K562 (cell line): ENCODE measurements around the gene TACR1.

Source experiments
- CTCF ChIP-seq, 3 experiments: IDR thresholded peaks in 2 of 3; conservative IDR thresholded peaks in 1 of 3; 2 replicates each; pipeline ENCODE4 v1.5.1; 2011 to 2012; ENCODE audit warnings: low read length in 3 of 3, mild to moderate bottlenecking in 3 of 3, control low read depth in 2 of 3, improper control_type of control experiment in 1 of 3, inconsistent platforms in 1 of 3, low read depth in 1 of 3, mixed read lengths in 1 of 3, moderate library complexity in 1 of 3; ENCODE audit not compliant: insufficient read depth in 2 of 3
- E2F8 ChIP-seq: fragments of 450-650 bp; IDR thresholded peaks from 2 replicates; pipeline ENCODE4 v1.7.1; 2018; ENCODE audit warnings: mild to moderate bottlenecking, low read depth; ENCODE audit not compliant: partially characterized antibody
- GMEB1 ChIP-seq: fragments of 250-450 bp; sonication (Bioruptor Pico); IDR thresholded peaks from 2 replicates; pipeline ENCODE4 v1.4.0; 2020; ENCODE audit warnings: mild to moderate bottlenecking
- GTF2F1 ChIP-seq: IDR thresholded peaks from 2 replicates; pipeline ENCODE4 v1.6.1; 2011; ENCODE audit warnings: low read depth, low read length, improper control_type of control experiment
- MLLT1 ChIP-seq, 2 experiments: fragments of 450-650 bp; IDR thresholded peaks; 2 replicates each; pipeline ENCODE4 v1.6.1; 2016
- MTA3 ChIP-seq: fragments of 450-650 bp; formaldehyde crosslinking; IDR thresholded peaks from 2 replicates; pipeline ENCODE4 v1.6.1; 2017; ENCODE audit warnings: mild to moderate bottlenecking, borderline replicate concordance
- OTX1 ChIP-seq: fragments of 450-650 bp; formaldehyde crosslinking; IDR thresholded peaks from 2 replicates; pipeline ENCODE4 v1.4.0; 2022; ENCODE audit warnings: mild to moderate bottlenecking
- PREB ChIP-seq: sonication (generic); formaldehyde crosslinking; IDR thresholded peaks from 2 replicates; pipeline ENCODE4 v1.8.1; 2023; ENCODE audit warnings: mild to moderate bottlenecking, missing genetic modification reagents
- TOE1 ChIP-seq, 2 experiments: fragments of 450-650 bp in 1 of 2; sonication (generic) in 1 of 2; formaldehyde crosslinking in 1 of 2; IDR thresholded peaks; 2 replicates each; pipeline versions ENCODE4 v1.7.1 to v1.8.0; 2016 to 2022; ENCODE audit warnings: borderline replicate concordance in 2 of 2, mild to moderate bottlenecking in 2 of 2, antibody characterized with exemption in 1 of 2, inconsistent platforms in 1 of 2, low read depth in 1 of 2, missing genetic modification reagents in 1 of 2, moderate library complexity in 1 of 2
- ZNF263 ChIP-seq: sonication (generic); formaldehyde crosslinking; IDR thresholded peaks from 2 replicates; pipeline ENCODE4 v1.8.0; 2022; ENCODE audit warnings: mild to moderate bottlenecking, missing genetic modification reagents, borderline replicate concordance

GRCh38 chr2:75097831-75098230, 101.5 kb downstream of the TACR1 start:
- TF ChIP-seq CTCF (IDR thresholded peaks at IDR 0.05 in 2 of 3, conservative IDR thresholded peaks at IDR 0.05 in 1 of 3; ENCODE audit: insufficient read depth in 2 of 3, low read depth in 1 of 3, low read length in 3 of 3) (no peak), GTF2F1 (no peak), E2F8 (no peak), ZNF263 (CRISPR knock-in tag) (no peak), MLLT1 (IDR thresholded peaks at IDR 0.05) (no peak), GMEB1 (CRISPR knock-in tag) (no peak), OTX1 (CRISPR knock-in tag) (no peak), PREB (CRISPR knock-in tag) (no peak), MTA3 (no peak), TOE1 (IDR thresholded peaks at IDR 0.05; ENCODE audit: borderline replicate concordance) (no peak), TOE1 (CRISPR knock-in tag; IDR thresholded peaks at IDR 0.05; ENCODE audit: borderline replicate concordance, low read depth) (no peak)
